T-cell (primary cell): ENCODE data around the gene TMEM94. TPM values are rescaled to one million over a fixed set of nuclear protein-coding genes. Genes with fewer than 3 reads are reported as not detected.

Source experiments
- ATAC-seq, 4 experiments: fragments of 200-7000 bp in 3 of 4; fragments of 150-1000 bp in 1 of 4; cut with Tn5 transposase; replicated peaks in 1 of 4; 1 replicate in 3 of 4; 2 replicates in 1 of 4; pipeline ENCODE4 v1.10.0; 2021; ENCODE audit warnings: moderate library complexity in 3 of 4, mild to moderate bottlenecking in 2 of 4, moderate number of reproducible peaks in 1 of 4
- CTCF ChIA-PET, 2 donors: fragments of 300-600 bp; sonication (Branson Sonifier 250); formaldehyde crosslinking; loops; one replicate each; lab custom pipeline; 2022; ENCODE audit warnings: antibody characterized with exemption in 2 of 2; lab: Charles Lee
- POLR2A ChIA-PET, 2 donors: fragments of 300-600 bp; sonication (Branson Sonifier 250); formaldehyde crosslinking; loops; one replicate each; lab custom pipeline; 2022; ENCODE audit warnings: antibody characterized with exemption in 2 of 2; lab: Charles Lee
- DNase-seq, 35 experiments: peaks; one replicate each; pipeline versions ENCODE4 v3.0.0 to v3.0.0-alpha.2; 2013 to 2023
- H3K27ac ChIP-seq: one replicate; pipeline ENCODE4 v1.5.1; 2013; ENCODE audit warnings: low read length
- H3K27me3 ChIP-seq, 2 experiments: replicated peaks in 1 of 2; 1 replicate in 1 of 2; 2 replicates in 1 of 2; pipeline versions ENCODE4 v1.6.1 to v1.7.0; 2013; ENCODE audit warnings: low read length in 1 of 2, mixed read lengths in 1 of 2; ENCODE audit not compliant: control insufficient read depth in 2 of 2, insufficient read depth in 2 of 2; ENCODE audit errors: extremely low read depth in 1 of 2
- H3K36me3 ChIP-seq, 2 donors: 1 replicate in 1 of 2; 2 replicates in 1 of 2; pipeline versions ENCODE4 v1.6.1 to v1.7.0; 2013; ENCODE audit warnings: low read length in 1 of 2; ENCODE audit not compliant: control insufficient read depth in 2 of 2, insufficient read depth in 1 of 2; ENCODE audit errors: extremely low read depth in 1 of 2
- H3K4me1 ChIP-seq, 2 experiments: 1 replicate in 1 of 2; 2 replicates in 1 of 2; pipeline versions ENCODE4 v1.6.1 to v1.7.0; 2013; ENCODE audit warnings: low read length in 2 of 2, mixed read lengths in 1 of 2; ENCODE audit not compliant: insufficient read depth in 2 of 2, control insufficient read depth in 1 of 2; ENCODE audit errors: extremely low read depth in 1 of 2
- H3K4me3 ChIP-seq, 2 donors: 1 replicate in 1 of 2; 2 replicates in 1 of 2; pipeline versions ENCODE4 v1.5.1 to v1.7.0; 2013; ENCODE audit warnings: mild to moderate bottlenecking in 2 of 2, low read length in 1 of 2, moderate library complexity in 1 of 2; ENCODE audit not compliant: control insufficient read depth in 1 of 2; ENCODE audit errors: extremely low read depth in 1 of 2
- H3K9me3 ChIP-seq: 2 replicates; pipeline ENCODE4 v1.7.0; 2013
- H3K27ac Mint-ChIP-seq, 2 donors: one replicate each; pipeline ENCODE4 v1.8.0; 2020 to 2021; ENCODE audit warnings: mild to moderate bottlenecking in 2 of 2, mixed read lengths in 2 of 2
- H3K27me3 Mint-ChIP-seq, 2 donors: one replicate each; pipeline ENCODE4 v1.8.0; 2021 to 2022; ENCODE audit warnings: mixed read lengths in 2 of 2
- H3K36me3 Mint-ChIP-seq: one replicate; pipeline ENCODE4 v1.8.0; 2021; ENCODE audit warnings: mixed read lengths
- H3K4me1 Mint-ChIP-seq, 3 donors: one replicate each; pipeline ENCODE4 v1.8.0; 2020 to 2022; ENCODE audit warnings: mixed read lengths in 3 of 3, mild to moderate bottlenecking in 1 of 3
- H3K4me3 Mint-ChIP-seq, 3 donors: one replicate each; pipeline ENCODE4 v1.8.0; 2020 to 2022; ENCODE audit warnings: mild to moderate bottlenecking in 3 of 3, mixed read lengths in 3 of 3, moderate library complexity in 3 of 3
- H3K9me3 Mint-ChIP-seq, 3 donors: one replicate each; pipeline ENCODE4 v1.8.0; 2020 to 2022; ENCODE audit warnings: mixed read lengths in 3 of 3
- WGBS: methylation state at CpG from one replicate; pipeline ENCODE4 v1.1.5; 2013; ENCODE audit warnings: missing lambda C conversion rate; ENCODE audit not compliant: insufficient coverage; 5-methylcytosine and 5-hydroxymethylcytosine counted together
- total RNA-seq, 35 experiments: library from RNA in 6 of 35; stranded (reverse) in 6 of 35; fragments of 120-200 nt in 1 of 35; gene quantifications; one replicate each; pipeline versions ENCODE4 v1.2.1 to v1.2.4 and lab custom pipeline; 2013 to 2026

TMEM94 gene
- total RNA-seq, 5 donors from 2014 or later (not counting 1 experiment from before 2014, with no cell fraction given), result 78.5 to 125 (median 105) TPM

DNA sequence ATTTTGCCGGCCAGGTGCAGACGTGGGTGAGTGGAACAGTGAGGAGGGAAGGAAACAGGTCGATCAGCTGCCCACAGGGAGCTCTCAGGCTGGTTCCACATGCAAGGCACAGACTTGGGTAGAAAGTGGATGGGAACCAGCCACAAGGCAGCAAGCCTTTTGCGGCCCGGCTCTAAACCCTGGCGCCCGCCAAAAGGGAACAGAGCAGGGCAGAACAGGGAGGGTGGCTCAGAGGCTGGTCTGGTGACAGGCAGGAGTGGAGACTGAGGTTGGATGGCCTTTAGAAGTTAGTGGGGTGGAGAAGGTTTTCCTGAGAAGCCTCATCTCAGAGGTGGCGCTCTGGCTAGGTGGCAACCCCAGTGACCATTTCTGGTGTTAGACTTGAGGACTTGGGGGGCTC lies 79.4 kb downstream of the TMEM94 start:
- Mint-ChIP-seq H3K9me3 (no peaks in the 10 kb centered on the region), H3K36me3 (peaks cover 5% of the 10 kb centered on the region), H3K27me3 (no peaks in the 10 kb centered on the region), H3K4me1 (peaks cover 22 to 30% (median 26%) of the 10 kb centered on the region in 3 donors), H3K27ac (peak overlapping the region; percentile 65 to 94), H3K4me3 (peak overlapping the region in 2 of 3 donors; percentile 46 to 76)
- peaks cover 0 to 5% of the 10 kb centered on the region in 2 experiments for H3K27me3 ChIP-seq
- WGBS, result 89% methylated on average over 8 of the region's 8 CpGs
- POLR2A ChIA-PET, result interaction anchor here in 1 of 2 donors (0.9 kb wide), 1 partner anchor 19 kb away, joined by 5 read pairs; the partner anchor contains the start of gene TSEN54
- peaks cover 11 to 12% of the 10 kb centered on the region in 2 donors for H3K36me3 ChIP-seq
- H3K4me1 ChIP-seq, result peaks cover 10 to 38% of the 10 kb centered on the region in 2 experiments
- peak overlapping the region; percentile 69 for H3K27ac ChIP-seq
- CTCF ChIA-PET, result interaction anchor here in 1 of 2 donors (1.4 kb wide), 1 partner anchor 19 kb away, joined by 3 read pairs; the partner anchor contains the start of gene TSEN54
- no peak for DNase-seq
- no peak overlapping the region for H3K4me3 ChIP-seq
- ATAC-seq, result no peak
- no peaks in the 10 kb centered on the region for H3K9me3 ChIP-seq

DNA sequence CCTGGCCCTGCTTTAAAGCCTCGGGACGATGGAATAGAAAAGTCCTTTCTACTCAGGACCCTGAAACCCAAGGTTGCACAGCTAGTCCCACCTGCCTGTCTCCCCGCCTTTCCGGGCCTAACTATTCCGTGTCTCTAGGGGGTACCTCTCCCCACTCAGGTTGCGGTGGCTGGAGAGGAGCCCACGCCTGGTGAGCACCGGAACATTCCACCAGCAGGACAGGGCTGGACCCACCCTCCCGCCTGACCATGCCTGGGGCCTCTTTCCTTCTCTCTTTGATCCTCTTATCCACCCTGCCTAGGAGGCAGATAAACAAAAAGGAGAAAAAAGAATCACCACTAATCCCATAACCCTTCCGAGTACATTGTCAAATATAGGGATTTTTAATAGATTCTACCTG lies 79.9 kb downstream of the TMEM94 start:
- CTCF ChIA-PET, result no interaction called here
- Mint-ChIP-seq H3K36me3 (peaks cover 5% of the 10 kb centered on the region), H3K27ac (peak overlapping the region in 1 of 2 donors; percentile 16), H3K9me3 (no peaks in the 10 kb centered on the region), H3K27me3 (no peaks in the 10 kb centered on the region), H3K4me3 (peak overlapping the region in 1 of 3 donors; percentile 23), H3K4me1 (peaks cover 22 to 30% (median 26%) of the 10 kb centered on the region in 3 donors)
- Histone ChIP-seq H3K27me3 (peaks cover 0 to 5% of the 10 kb centered on the region in 2 experiments), H3K4me1 (peaks cover 10 to 37% of the 10 kb centered on the region in 2 experiments), H3K36me3 (peaks cover 9 to 12% of the 10 kb centered on the region in 2 donors), H3K9me3 (no peaks in the 10 kb centered on the region), H3K4me3 (no peak overlapping the region), H3K27ac (peak overlapping the region; percentile 69)
- POLR2A ChIA-PET, result no interaction called here
- DNase-seq (no peak), ATAC-seq (no peak)
- WGBS, result 61% methylated on average over 3 of the region's 10 CpGs

DNA sequence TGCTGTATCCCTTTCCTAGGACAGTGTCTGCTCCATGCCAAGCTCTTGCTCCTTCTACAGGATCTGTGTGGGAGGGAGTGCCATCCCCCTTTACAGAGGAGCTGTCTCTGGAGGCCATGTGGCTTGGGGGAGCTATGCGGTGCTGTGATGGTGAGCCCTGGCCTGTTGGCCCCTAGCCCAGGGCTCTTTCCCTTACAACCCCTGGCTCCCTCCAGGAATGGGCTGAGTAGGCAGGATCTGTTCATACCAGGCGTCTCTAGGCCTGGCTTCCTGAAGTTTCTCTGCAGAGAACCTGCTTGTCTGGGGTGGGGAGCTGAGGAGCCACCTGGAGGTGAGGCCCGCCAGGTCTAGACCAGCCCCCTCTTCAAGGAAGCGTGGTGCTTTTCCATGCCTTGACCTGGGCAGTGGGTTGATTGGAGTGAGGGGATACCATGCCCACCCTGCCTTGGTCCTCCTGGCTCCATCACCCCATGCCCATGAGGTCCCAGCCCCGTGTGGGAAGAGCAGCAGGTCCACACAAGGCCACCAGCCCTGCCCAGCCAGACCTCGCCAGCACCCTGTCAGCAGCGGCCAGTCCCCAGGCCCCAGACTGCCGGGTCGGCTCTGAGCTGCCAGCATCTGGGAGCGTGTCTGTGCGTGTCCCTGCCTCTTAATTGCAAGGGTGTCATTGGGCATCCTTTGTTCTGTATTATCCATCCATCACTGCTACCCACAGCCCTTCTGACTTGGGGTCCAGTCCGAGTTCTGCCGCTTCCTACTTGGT lies 83.7 kb downstream of the TMEM94 start:
- WGBS, result 90% methylated on average over 8 of the region's 13 CpGs
- Mint-ChIP-seq H3K9me3 (no peaks in the 10 kb centered on the region), H3K27me3 (no peaks in the 10 kb centered on the region), H3K36me3 (peaks cover 12% of the 10 kb centered on the region), H3K27ac (no peak overlapping the region), H3K4me1 (peaks cover 8 to 16% (median 10%) of the 10 kb centered on the region in 3 donors), H3K4me3 (no peak overlapping the region)
- ChIA-PET CTCF (interaction anchor here (0.5 to 0.6 kb wide), 2 partner anchors 228 to 849 kb away, joined by 3 read pairs; no protein-coding TSS in a partner anchor), POLR2A (interaction anchor here in 1 of 2 donors (0.6 to 0.7 kb wide), 2 partner anchors 15 to 385 kb away, joined by 3 to 8 read pairs; partner anchors contain the start of gene LLGL2)
- Histone ChIP-seq H3K4me1 (peaks cover 4 to 22% of the 10 kb centered on the region in 2 experiments), H3K9me3 (no peaks in the 10 kb centered on the region), H3K27ac (no peak overlapping the region), H3K36me3 (peaks cover 3 to 23% of the 10 kb centered on the region in 2 donors), H3K4me3 (no peak overlapping the region), H3K27me3 (peaks cover 0 to 3% of the 10 kb centered on the region in 2 experiments)
- ATAC-seq (no peak), DNase-seq (no peak)

DNA sequence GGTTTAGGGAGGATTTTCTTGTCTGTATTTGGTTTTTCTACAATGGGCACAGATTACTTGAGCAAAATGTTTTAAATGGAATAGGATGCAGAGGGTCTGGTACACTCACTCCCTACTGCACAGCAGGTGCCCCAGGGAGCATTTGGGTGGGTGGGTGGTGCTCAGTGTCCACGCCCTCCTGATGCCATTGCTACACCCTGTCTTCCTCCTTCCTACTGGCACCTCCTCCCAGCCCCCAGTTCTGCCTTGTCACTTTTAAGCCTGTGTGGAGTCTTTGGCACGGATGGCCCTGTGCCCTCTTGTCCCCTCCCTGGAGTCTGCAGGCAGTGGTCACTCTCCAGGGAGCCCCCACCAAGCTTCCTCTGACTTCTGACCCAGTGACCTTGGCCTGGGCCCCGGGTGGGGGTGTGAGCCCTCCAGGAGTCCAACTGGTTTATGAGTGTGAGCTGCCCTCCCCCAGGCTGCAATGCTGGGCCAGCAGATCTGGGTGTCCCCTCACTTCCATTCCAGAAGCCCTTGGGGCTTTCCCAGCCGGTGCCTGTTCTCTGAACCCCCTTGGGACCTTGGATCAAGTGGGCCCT lies 84.6 kb downstream of the TMEM94 start:
- Histone ChIP-seq H3K4me3 (no peak overlapping the region), H3K27ac (no peak overlapping the region), H3K36me3 (peaks cover 3 to 23% of the 10 kb centered on the region in 2 donors), H3K4me1 (peaks cover 0 to 13% of the 10 kb centered on the region in 2 experiments), H3K9me3 (no peaks in the 10 kb centered on the region), H3K27me3 (peaks cover 0 to 3% of the 10 kb centered on the region in 2 experiments)
- Mint-ChIP-seq H3K27ac (no peak overlapping the region), H3K27me3 (no peaks in the 10 kb centered on the region), H3K9me3 (no peaks in the 10 kb centered on the region), H3K4me1 (peaks cover 0 to 8% (median 3%) of the 10 kb centered on the region in 3 donors), H3K4me3 (no peak overlapping the region), H3K36me3 (peaks cover 20% of the 10 kb centered on the region)
- DNase-seq, result no peak
- CTCF ChIA-PET, result no interaction called here
- no peak for ATAC-seq
- POLR2A ChIA-PET, result no interaction called here
- WGBS, result 90% methylated on average over 3 of the region's 4 CpGs

DNA sequence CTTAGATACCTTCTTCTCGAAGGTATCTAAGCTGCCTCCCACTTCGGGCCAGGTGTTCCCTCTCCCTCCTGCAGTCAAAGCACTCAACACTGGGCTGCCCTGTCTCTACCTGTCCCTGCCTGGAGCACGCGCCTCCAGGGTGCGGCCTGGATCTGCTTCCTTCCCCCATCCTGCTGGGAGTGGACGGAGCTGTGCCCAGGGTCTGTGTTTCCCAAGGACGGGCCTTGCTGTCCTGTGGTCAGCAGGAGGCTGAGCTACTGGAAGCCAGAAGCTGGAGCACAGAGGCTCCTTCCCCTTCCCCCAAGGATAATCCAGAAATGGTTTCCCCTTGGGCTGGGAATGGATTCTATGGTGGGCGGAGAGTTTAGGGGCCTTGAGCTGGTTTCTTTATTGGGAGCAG lies 85.8 kb downstream of the TMEM94 start:
- no peaks in the 10 kb centered on the region for H3K27me3 Mint-ChIP-seq
- Histone ChIP-seq H3K9me3 (no peaks in the 10 kb centered on the region), H3K4me3 (no peak overlapping the region), H3K36me3 (peaks cover 3 to 30% of the 10 kb centered on the region in 2 donors), H3K27ac (no peak overlapping the region), H3K4me1 (peaks cover 0 to 7% of the 10 kb centered on the region in 2 experiments), H3K27me3 (peaks cover 0 to 3% of the 10 kb centered on the region in 2 experiments)
- no peak overlapping the region for H3K27ac Mint-ChIP-seq
- WGBS, result 98% methylated on average over 5 of the region's 8 CpGs
- no peak for ATAC-seq
- peaks cover 0 to 5% (median 0%) of the 10 kb centered on the region in 3 donors for H3K4me1 Mint-ChIP-seq
- ChIA-PET POLR2A (interaction anchor here in 1 of 2 donors (0.7 kb wide), 1 partner anchor 115 kb away, joined by 6 read pairs; no protein-coding TSS in a partner anchor), CTCF (no interaction called here)
- DNase-seq, result no peak
- no peak overlapping the region for H3K4me3 Mint-ChIP-seq
- peaks cover 23% of the 10 kb centered on the region for H3K36me3 Mint-ChIP-seq
- no peaks in the 10 kb centered on the region for H3K9me3 Mint-ChIP-seq

DNA sequence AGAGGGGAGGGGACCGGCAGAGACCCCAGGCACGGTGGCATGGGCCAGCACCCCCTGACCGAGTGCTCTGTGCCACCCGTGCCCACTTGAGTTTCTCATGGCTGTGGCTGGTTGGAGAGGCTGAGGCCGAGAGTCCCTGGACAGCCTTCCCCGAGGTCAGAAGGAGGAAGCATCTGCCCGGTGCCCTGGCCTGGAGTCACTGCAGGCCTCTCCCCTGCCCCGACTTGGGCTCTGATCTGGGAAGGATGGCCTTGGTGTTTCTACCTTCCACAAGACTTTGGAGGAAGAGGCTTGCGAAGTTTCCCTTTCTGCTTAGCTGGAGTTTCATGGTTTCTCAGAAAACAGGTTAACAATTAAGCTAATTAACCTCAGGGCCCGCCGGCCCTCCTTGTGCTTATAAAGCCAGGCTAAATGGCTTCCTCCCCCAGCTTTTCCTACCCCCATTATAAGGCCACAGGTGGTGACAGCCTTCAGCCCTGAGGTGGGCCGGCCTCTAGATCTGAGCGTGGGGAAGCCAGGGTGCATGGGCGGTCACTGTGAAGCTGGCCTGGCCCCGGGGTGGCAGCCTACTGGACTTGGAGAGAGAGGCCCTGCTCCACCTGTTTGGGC lies 86.4 kb downstream of the TMEM94 start:
- H3K9me3 Mint-ChIP-seq, result no peaks in the 10 kb centered on the region

More for the DNA sequence above, 86.4 kb downstream of the TMEM94 start:
- Histone ChIP-seq H3K9me3 (no peaks in the 10 kb centered on the region), H3K4me1 (peaks cover 0 to 4% of the 10 kb centered on the region in 2 experiments), H3K27me3 (peaks cover 0 to 3% of the 10 kb centered on the region in 2 experiments), H3K36me3 (peaks cover 3 to 30% of the 10 kb centered on the region in 2 donors), H3K4me3 (no peak overlapping the region), H3K27ac (no peak overlapping the region)
- Mint-ChIP-seq H3K4me1 (peaks cover 0 to 5% (median 0%) of the 10 kb centered on the region in 3 donors), H3K4me3 (no peak overlapping the region), H3K27me3 (no peaks in the 10 kb centered on the region), H3K27ac (no peak overlapping the region), H3K36me3 (peaks cover 23% of the 10 kb centered on the region)
- ATAC-seq, result no peak
- CTCF ChIA-PET, result no interaction called here
- POLR2A ChIA-PET, result no interaction called here
- WGBS, result 98% methylated on average over 8 of the region's 15 CpGs
- no peak for DNase-seq
